Measurements from ENCODE around the gene OLAH.

- TF ChIP-seq CTCF (IDR thresholded peaks at IDR 0.05; ENCODE audit: low read length) (no peak), EZH2phosphoT487 (IDR thresholded peaks at IDR 0.05; ENCODE audit: low read length) (no peak)
Observed at GRCh38 chr10:15037691-15038090, 6.1 kb upstream of the OLAH start.
